B cell (primary cell): Measurements from ENCODE around the gene HHATL. TPM values are rescaled to one million over a fixed set of nuclear protein-coding genes. Genes with fewer than 3 reads are reported as not detected.

ENCODE experiments used
- ATAC-seq: fragments of 200-7000 bp; cut with Tn5 transposase; one replicate; pipeline ENCODE4 v1.10.0; 2021; ENCODE audit warnings: low read depth, mild to moderate bottlenecking, moderate number of reproducible peaks, moderate library complexity
- CTCF ChIA-PET: fragments of 350-600 bp; sonication (Branson Sonifier 250); formaldehyde crosslinking; loops from one replicate; lab custom pipeline; 2021; ENCODE audit warnings: antibody characterized with exemption, inconsistent platforms; lab: Charles Lee
- POLR2A ChIA-PET: fragments of 350-600 bp; sonication (Branson Sonifier 250); formaldehyde crosslinking; loops from one replicate; lab custom pipeline; 2021; ENCODE audit warnings: antibody characterized with exemption; lab: Charles Lee
- DNase-seq: peaks from one replicate; pipeline ENCODE4 v3.0.0; 2013
- H2AFZ ChIP-seq: 2 replicates; pipeline ENCODE4 v1.6.1; 2012; ENCODE audit warnings: mild to moderate bottlenecking, low read depth, low read length; ENCODE audit not compliant: insufficient read depth, poor library complexity, severe bottlenecking
- H3K27ac ChIP-seq, 2 donors: 1 replicate in 1 of 2; 2 replicates in 1 of 2; pipeline ENCODE4 v1.5.1; 2012 to 2013; ENCODE audit warnings: low read length in 2 of 2, mild to moderate bottlenecking in 2 of 2, moderate library complexity in 1 of 2
- H3K27me3 ChIP-seq, 4 experiments: fragments of 200-600 bp in 1 of 4; sonication (generic) in 1 of 4; replicated peaks in 1 of 4; 1 replicate in 2 of 4; 2 replicates in 2 of 4; pipeline versions ENCODE4 v1.6.1 to v1.7.0; 2013 to 2016; ENCODE audit warnings: low read length in 3 of 4, mild to moderate bottlenecking in 2 of 4, mixed read lengths in 1 of 4, moderate library complexity in 1 of 4; ENCODE audit not compliant: insufficient read depth in 4 of 4, control insufficient read depth in 3 of 4; ENCODE audit errors: control extremely low read depth in 1 of 4
- H3K36me3 ChIP-seq, 2 experiments: replicated peaks in 1 of 2; 1 replicate in 1 of 2; 2 replicates in 1 of 2; pipeline versions ENCODE4 v1.6.1 to v1.7.1; 2013; ENCODE audit warnings: low read length in 1 of 2; ENCODE audit not compliant: insufficient read depth in 2 of 2, control insufficient read depth in 1 of 2; ENCODE audit errors: control extremely low read depth in 1 of 2, extremely low read depth in 1 of 2
- H3K4me1 ChIP-seq, 2 donors: fragments of 200-600 bp in 1 of 2; sonication (generic) in 1 of 2; 1 replicate in 1 of 2; 2 replicates in 1 of 2; pipeline versions ENCODE4 v1.5.1 to v1.6.1; 2013 to 2017; ENCODE audit warnings: low read length in 2 of 2; ENCODE audit not compliant: control insufficient read depth in 2 of 2, insufficient read depth in 2 of 2
- H3K4me2 ChIP-seq: replicated peaks from 2 replicates; pipeline ENCODE3; 2012; ENCODE audit warnings: mild to moderate bottlenecking, low read depth, low read length; ENCODE audit not compliant: poor library complexity, severe bottlenecking
- H3K4me3 ChIP-seq, 5 experiments: fragments of 200-600 bp in 1 of 5; sonication (generic) in 1 of 5; 1 replicate in 3 of 5; 2 replicates in 2 of 5; pipeline versions ENCODE4 v1.5.1 to v1.7.0; 2011 to 2016; ENCODE audit warnings: low read length in 4 of 5, mild to moderate bottlenecking in 4 of 5, low read depth in 2 of 5, control low read depth in 1 of 5, moderate library complexity in 1 of 5; ENCODE audit not compliant: insufficient read depth in 1 of 5; ENCODE audit errors: control extremely low read depth in 1 of 5, extremely low read depth in 1 of 5
- H3K79me2 ChIP-seq: fragments of 200-600 bp; sonication (generic); one replicate; pipeline ENCODE4 v1.6.0; 2016; ENCODE audit warnings: low read length; ENCODE audit not compliant: control insufficient read depth, insufficient read depth
- H3K9ac ChIP-seq: fragments of 200-600 bp; sonication (generic); 2 replicates; pipeline ENCODE4 v1.6.1; 2017; ENCODE audit warnings: mild to moderate bottlenecking, low read length, moderate library complexity
- H3K9me3 ChIP-seq, 3 donors: one replicate each; pipeline versions ENCODE4 v1.6.1 to v1.7.1; 2013; ENCODE audit warnings: low read length in 2 of 3; ENCODE audit not compliant: control insufficient read depth in 2 of 3, insufficient read depth in 1 of 3; ENCODE audit errors: control extremely low read depth in 1 of 3
- H4K20me1 ChIP-seq: 2 replicates; pipeline ENCODE4 v1.6.0; 2012; ENCODE audit warnings: mild to moderate bottlenecking, low read length; ENCODE audit not compliant: insufficient read depth, control insufficient read depth, poor library complexity, severe bottlenecking
- H3K27ac Mint-ChIP-seq: one replicate; pipeline ENCODE4 v1.8.0; 2021; ENCODE audit warnings: mixed read lengths
- H3K27me3 Mint-ChIP-seq: one replicate; pipeline ENCODE4 v1.8.0; 2021; ENCODE audit warnings: mixed read lengths
- H3K4me1 Mint-ChIP-seq: one replicate; pipeline ENCODE4 v1.8.0; 2021; ENCODE audit warnings: mixed read lengths
- H3K4me3 Mint-ChIP-seq: one replicate; pipeline ENCODE4 v1.8.0; 2021; ENCODE audit warnings: mixed read lengths
- H3K9me3 Mint-ChIP-seq: one replicate; pipeline ENCODE4 v1.8.0; 2022; ENCODE audit warnings: mixed read lengths; ENCODE audit not compliant: insufficient read depth
- CTCF ChIP-seq: fragments of 200-600 bp; IDR thresholded peaks from one replicate; pipeline ENCODE4 v1.8.0; 2022; ENCODE audit warnings: antibody characterized with exemption, mild to moderate bottlenecking
- EZH2 ChIP-seq: IDR thresholded peaks from 2 replicates; pipeline ENCODE4 v1.6.1; 2012; ENCODE audit warnings: borderline replicate concordance, low read depth, mild to moderate bottlenecking, moderate library complexity, low read length; ENCODE audit not compliant: insufficient read depth, poor library complexity, severe bottlenecking
- WGBS: methylation state at CpG from one replicate; pipeline ENCODE4 v1.1.5; 2013; ENCODE audit warnings: missing lambda C conversion rate; ENCODE audit not compliant: insufficient coverage; 5-methylcytosine and 5-hydroxymethylcytosine counted together
- intact Hi-C: fragments of 100-400 bp; cut with micrococcal nuclease; formaldehyde crosslinking; loops from one replicate; pipeline ENCODE4 v1.10.0; 2022
- polyA plus RNA-seq: library from polyadenylated mRNA; depleted of rRNA; stranded (reverse); fragments of >200 nt; gene quantifications from 2 replicates; pipeline ENCODE4 v1.2.3, GENCODE V29; 2012
- total RNA-seq, 2 donors: library from RNA; stranded (reverse); fragments of 120-200 nt in 1 of 2; gene quantifications; 1 replicate in 1 of 2; 2 replicates in 1 of 2; pipeline versions ENCODE4 v1.2.3 to v1.2.4, GENCODE V29; 2013 to 2022

Gene HHATL
- total and polyA plus RNA-seq, 2 donors (not counting 1 experiment from before 2014, with no cell fraction given) = not detected

DNA sequence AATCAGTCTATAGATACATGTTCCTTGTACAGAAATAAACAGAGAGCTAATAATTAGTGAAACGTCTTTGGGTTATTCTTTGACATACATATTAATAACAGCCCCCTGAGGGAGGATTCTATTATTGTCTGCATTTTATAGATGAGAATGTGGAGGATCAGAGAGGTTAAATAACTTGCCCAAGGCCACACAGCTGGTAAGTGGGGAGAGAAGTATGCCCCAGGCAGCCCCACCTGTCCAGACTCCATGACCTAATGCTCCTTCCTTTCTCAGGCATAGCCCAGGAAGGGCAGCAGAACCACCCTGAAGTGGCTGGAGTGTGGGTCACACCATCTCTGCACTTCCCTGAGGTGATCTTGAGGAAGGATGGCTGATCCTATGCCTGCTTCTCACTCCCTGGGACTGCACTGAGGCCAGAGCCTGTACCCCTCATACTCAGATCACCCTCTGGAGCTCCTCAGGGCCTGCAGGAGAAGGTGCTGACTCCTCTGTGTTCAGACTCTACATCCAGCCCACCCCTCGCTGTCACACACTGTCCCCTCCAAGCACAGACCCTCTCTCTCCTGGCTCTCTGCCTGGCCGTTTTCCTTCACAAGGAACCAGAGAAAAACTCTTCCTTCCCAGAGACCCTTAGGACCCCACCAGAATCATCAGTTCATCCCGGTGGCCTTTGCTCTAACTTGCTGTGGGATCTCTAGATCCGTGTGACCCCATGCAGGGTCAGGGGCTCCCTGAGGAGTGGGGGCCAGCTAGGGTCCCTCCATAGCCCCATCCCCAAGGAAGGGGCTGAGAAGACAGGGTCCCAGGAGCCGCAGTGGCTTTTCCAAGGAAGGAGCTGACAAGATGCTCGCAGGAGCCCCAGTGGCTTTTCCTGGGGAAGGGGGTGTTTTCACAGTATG, 4.4 kb upstream of the HHATL start:
- peaks cover 0 to 6% (median 0%) of the 10 kb centered on the region in 3 donors for H3K9me3 ChIP-seq
- ChIA-PET POLR2A (no interaction called here), CTCF (no interaction called here)
- H3K79me2 ChIP-seq = no peaks in the 10 kb centered on the region
- H3K36me3 ChIP-seq = no peaks in the 10 kb centered on the region
- H3K27me3 ChIP-seq = peaks cover 0 to 10% (median 0%) of the 10 kb centered on the region in 4 experiments
- Mint-ChIP-seq H3K27ac (no peak overlapping the region), H3K4me1 (no peaks in the 10 kb centered on the region), H3K9me3 (no peaks in the 10 kb centered on the region), H3K27me3 (no peaks in the 10 kb centered on the region), H3K4me3 (no peak overlapping the region)
- intact Hi-C loops = no loop called here
- H3K27ac ChIP-seq = no peak overlapping the region
- ATAC-seq (no peak), DNase-seq (no peak)
- H3K9ac ChIP-seq = no peak overlapping the region
- H3K4me3 ChIP-seq = no peak overlapping the region
- no peaks in the 10 kb centered on the region for H3K4me1 ChIP-seq
- no peak overlapping the region for H3K4me2 ChIP-seq
- WGBS = 72% methylated on average over 5 of the region's 7 CpGs
- H4K20me1 ChIP-seq = no peaks in the 10 kb centered on the region
- no peak overlapping the region for H2AFZ ChIP-seq
- TF ChIP-seq EZH2 (no peak), CTCF (no peak)

- Histone ChIP-seq H2AFZ (no peak overlapping the region), H3K36me3 (no peaks in the 10 kb centered on the region), H3K4me1 (no peaks in the 10 kb centered on the region), H3K79me2 (no peaks in the 10 kb centered on the region), H4K20me1 (no peaks in the 10 kb centered on the region), H3K4me3 (no peak overlapping the region), H3K9me3 (peaks cover 0 to 15% (median 0%) of the 10 kb centered on the region in 3 donors), H3K4me2 (no peak overlapping the region), H3K27ac (no peak overlapping the region), H3K27me3 (peaks cover 0 to 16% (median 0%) of the 10 kb centered on the region in 4 experiments), H3K9ac (no peak overlapping the region)
- WGBS = 84% methylated on average over 9 of the region's 10 CpGs
- H3K27me3 Mint-ChIP-seq = peaks cover 2% of the 10 kb centered on the region
- intact Hi-C loops = no loop called here
- H3K9me3 Mint-ChIP-seq = no peaks in the 10 kb centered on the region
- TF ChIP-seq EZH2 = no peak
- no peak overlapping the region for H3K4me3 Mint-ChIP-seq
- POLR2A ChIA-PET = no interaction called here
- H3K27ac Mint-ChIP-seq = no peak overlapping the region
- CTCF ChIA-PET = no interaction called here
- DNase-seq (no peak), ATAC-seq (no peak)
- H3K4me1 Mint-ChIP-seq = no peaks in the 10 kb centered on the region
Measured at GRCh38 chr3:42705962-42706585, 3.5 kb upstream of the HHATL start.
